HUDEP-2 (cell line): Measurements from ENCODE around the gene PCBP3.

ENCODE experiments used
- DNase-seq, 76 experiments: peaks; one replicate each; lab custom pipeline; 2025; ENCODE audit not compliant: unreplicated experiment in 76 of 76; lab: John Stamatoyannopoulos, UW

PCBP3 gene

GRCh38 chr21:45747233-45747766 is 103.8 kb downstream of the PCBP3 start:
- no peak for DNase-seq

- DNase-seq, result no peak
Measured at GRCh38 chr21:45747802-45748445, 104.4 kb downstream of the PCBP3 start.

GRCh38 chr21:45748593-45748992 is 105.1 kb downstream of the PCBP3 start:
- DNase-seq, result no peak

- DNase-seq, result no peak
Measured at GRCh38 chr21:45749974-45750373, 106.4 kb downstream of the PCBP3 start.

GRCh38 chr21:45750936-45751335 is 107.4 kb downstream of the PCBP3 start:
- no peak for DNase-seq

DNA sequence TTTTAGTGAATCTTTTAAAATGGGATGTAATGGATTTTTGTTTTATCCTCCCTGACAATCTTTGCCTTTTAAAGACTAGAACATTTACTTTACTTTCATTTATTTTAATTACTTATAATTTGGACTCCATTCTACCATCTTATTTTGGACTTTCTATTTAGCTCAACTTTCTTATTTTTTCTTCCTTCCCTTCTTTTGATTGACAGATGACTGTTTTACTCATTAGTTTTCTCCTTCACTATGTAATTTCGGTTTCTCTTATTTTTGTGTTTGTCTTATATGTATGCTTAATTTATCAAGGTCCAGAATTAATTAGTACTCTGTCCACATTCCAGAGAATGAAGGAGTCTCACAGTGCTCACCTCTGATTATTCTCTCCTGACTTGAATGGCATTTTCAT is 109.9 kb downstream of the PCBP3 start:
- no peak for DNase-seq

- no peak for DNase-seq
Measured at GRCh38 chr21:45756029-45756428, 112.5 kb downstream of the PCBP3 start.

DNA sequence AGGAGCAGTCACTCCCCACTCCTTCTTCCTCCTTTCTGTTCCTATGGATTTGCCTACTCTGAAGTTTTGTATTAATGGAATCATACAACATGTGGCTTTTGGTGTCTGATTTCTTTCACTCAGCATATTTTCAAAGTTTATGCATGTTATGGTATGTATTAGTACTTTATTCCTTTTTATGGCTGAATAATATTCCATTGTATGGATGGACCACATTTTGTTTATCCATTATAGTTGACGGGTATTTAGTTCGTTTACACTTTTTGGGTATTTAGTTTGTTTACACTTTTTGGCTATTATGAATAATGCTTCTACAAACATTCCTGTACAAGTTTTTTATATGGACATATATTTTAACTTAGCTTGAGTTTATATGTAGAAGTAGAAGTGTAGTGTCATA is 113.1 kb downstream of the PCBP3 start:
- DNase-seq, result no peak

GRCh38 chr21:45761704-45762103 is 118.2 kb downstream of the PCBP3 start:
- DNase-seq, result no peak

DNA sequence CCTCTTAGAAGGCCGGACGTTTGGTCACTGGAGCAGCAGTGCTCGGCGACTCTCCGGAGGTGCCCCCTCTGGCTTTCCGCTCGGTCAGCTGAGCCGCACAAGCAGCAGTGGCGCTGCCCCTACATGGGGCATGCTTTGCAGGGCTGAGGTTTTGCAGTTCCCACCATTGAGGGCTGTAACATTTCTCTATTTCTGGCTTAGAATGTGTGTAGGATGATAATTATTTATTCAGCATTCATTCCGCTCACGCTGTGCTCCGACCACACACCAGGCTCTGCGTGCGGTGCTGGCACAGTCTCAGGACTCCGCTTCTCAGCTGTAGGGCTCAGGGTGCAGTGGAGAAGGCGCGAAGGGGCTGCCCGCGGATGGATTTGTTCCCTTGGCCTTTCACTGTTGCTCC is 119.5 kb downstream of the PCBP3 start:
- DNase-seq, result no peak

- DNase-seq, result no peak
Measured at GRCh38 chr21:45763506-45763905, 120.0 kb downstream of the PCBP3 start.

DNA sequence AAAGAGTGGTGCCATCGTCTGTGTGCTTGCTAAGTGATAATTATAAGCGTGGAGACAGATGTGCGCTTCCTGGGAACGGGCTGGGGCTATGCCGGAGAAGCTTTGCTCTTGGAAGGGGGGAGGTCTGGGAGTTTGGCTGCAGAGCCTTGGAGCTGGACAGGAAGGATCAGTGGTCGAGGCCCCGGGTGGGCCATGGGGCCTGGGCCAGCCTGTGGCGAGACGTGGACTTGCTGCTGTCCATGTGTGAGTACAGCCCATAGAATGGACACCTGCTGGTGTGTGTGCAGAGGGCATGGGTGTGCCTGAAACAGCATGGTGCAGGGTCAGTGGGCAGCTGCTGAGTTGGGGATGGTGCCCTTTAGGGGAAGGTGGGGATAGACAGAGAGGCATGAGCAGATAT is 121.3 kb downstream of the PCBP3 start:
- DNase-seq, result no peak

DNA sequence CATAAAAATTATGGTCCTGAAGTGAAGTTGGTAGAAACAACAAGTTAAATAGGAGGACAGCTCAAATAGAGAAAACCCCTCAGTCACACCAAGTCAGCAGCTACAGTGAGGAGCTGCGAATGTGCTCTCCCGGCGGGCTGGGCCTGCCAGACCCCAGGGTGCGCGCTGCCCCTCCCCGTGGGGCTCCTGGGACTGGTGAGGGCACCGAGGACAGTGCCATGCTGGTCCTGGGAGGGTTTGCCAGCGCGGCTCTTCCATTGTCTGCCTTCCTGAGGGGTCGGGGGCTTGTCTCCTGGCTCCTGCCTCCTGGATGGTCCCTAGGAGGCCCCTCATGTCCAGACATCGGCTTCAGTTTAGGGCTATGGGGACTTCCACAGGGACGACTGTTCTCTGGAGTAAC is 121.8 kb downstream of the PCBP3 start:
- DNase-seq, result no peak

- no peak for DNase-seq
Measured at GRCh38 chr21:45766055-45766454, 122.5 kb downstream of the PCBP3 start.

DNA sequence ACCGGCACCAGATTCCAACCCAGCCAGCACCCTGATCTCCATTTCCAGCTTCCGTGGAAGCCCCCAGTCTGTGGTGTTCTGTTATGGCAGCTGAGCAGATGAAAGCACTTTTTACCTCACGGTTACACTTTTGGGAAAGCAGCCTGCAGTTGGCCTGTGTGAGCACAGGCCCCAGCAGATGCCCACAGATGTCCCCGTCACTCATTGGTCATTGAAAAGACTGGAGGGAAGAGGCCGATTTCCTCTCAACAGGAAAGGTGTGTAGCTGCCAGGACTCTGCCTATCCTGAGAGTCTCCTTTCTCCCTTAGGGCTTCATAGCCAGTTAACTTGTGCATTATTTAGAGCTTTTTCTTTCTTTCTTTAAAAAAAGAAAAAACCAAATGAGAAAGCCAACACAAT is 123.0 kb downstream of the PCBP3 start:
- DNase-seq, result no peak

DNA sequence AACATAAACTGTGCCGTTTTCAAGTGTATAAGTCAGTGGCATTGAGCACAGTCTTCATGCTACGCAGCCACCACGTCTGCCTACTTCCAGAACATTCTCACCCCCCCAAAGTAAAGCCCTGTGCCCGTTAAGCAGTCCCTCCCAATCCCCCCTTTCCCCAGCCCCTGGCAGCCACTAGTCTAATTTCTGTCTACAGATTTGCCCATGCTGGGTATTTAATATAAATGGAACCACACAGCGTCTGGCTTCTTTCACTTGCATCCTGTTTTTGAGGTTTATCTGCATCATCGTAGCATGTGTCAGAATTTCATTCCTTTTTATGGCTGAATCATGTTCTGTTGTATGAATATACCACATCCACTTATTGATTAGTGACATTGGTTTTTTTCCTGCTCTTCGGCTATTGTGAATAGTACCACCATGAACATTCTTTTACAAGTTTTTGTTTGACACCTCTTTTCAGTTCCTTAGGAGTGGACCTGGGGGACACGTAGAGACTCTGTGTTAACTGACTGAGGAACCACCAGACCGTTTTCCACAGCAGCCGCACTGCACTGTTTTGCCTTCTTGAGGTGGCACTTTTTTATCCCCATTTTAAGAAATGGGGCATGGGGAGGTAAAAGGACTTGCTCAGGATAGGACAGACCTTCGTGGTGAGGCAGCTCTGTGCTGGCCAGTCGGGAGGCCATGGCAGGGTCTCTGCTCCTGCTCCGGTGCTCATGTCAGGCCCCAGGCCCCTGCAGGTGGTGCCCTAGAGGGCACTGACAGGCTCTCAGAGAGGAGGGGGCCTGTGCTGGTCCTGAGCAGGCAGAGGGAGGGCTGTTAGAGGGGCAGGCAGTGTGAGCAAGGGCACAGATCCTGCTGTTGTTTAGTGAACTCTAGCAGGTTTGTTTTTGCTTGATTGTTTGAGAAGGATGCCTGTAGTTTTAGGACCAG is 123.8 kb downstream of the PCBP3 start:
- DNase-seq, result no peak

GRCh38 chr21:45768011-45768739 is 124.7 kb downstream of the PCBP3 start:
- no peak for DNase-seq

GRCh38 chr21:45768740-45769048 is 125.2 kb downstream of the PCBP3 start:
- DNase-seq, result peak in 5 of 76 experiments; percentile 2 to 14 (median 8)

DNA sequence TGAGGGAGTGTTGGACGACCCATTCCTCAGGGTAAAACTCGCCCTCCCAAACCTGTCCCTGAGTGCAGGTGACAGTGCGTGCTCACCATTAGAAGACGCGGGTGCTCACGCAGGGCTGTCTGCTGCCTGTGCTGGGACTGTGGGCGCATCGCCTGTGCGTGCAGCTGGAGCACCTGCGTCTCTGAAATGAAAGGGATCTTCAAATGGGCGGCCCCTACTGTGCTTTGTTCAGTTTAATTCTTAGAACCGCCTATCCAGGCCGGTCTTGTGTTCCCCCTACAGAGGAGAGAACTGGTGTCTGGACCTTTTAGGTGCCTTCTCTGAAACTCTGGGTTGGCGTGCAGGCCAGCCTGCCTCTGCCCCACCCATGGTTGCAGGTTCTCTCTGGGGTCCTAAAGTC is 125.8 kb downstream of the PCBP3 start:
- no peak for DNase-seq

DNA sequence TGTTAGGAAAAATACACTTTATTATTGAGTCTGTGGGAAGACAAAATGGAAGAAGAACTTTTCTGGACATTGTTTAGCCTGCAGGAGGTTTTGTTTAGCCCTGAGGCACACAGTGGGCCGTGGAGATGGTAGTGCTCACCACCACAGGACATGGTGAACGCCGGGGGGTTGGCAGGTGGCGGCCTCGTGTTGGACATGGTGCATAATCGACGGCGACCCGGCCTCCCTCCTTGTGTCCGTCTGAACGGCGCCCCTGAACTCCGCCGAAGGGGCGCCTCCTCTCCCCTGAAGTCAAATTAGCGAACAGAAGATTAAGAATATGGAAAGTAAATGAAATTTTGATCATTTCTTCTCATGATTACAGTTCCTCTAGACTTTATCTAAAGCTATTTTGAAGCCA is 126.4 kb downstream of the PCBP3 start:
- DNase-seq, result no peak

GRCh38 chr21:45772180-45772579 is 128.7 kb downstream of the PCBP3 start:
- no peak for DNase-seq
